ENCODE measurements around the gene TNPO3. TPM values are rescaled to one million over a fixed set of nuclear protein-coding genes. Genes with fewer than 3 reads are reported as not detected.
A peak's percentile ranks its signal among the peaks of the same experiment; 100 is the strongest.

TNPO3 gene
- total and polyA plus RNA-seq, 10 of the 15 experiments (the other 5 are each of a cell fraction or from before 2014, with no cell fraction given): 17.6 to 91.8 (median 65.9) TPM

- TF ChIP-seq SREBF1 (IDR thresholded peaks at IDR 0.05; ENCODE audit: low read length) (no peak), BCLAF1 (IDR thresholded peaks at IDR 0.05) (no peak), ATF3 (IDR thresholded peaks at IDR 0.05; ENCODE audit: borderline replicate concordance, extremely low read depth, low read depth, low read length) (no peak), USF1 (IDR thresholded peaks at IDR 0.05; ENCODE audit: borderline replicate concordance, extremely low read length, insufficient read depth, low read depth, low read length) (peak; percentile 55), PAX5 (IDR thresholded peaks at IDR 0.05; ENCODE audit: borderline replicate concordance, low read depth, low read length) (peak; percentile 69), NR2C2 (IDR thresholded peaks at IDR 0.05; ENCODE audit: borderline replicate concordance, control insufficient read depth, insufficient read length, low read depth) (no peak), E2F8 (IDR thresholded peaks at IDR 0.05; ENCODE audit: low read depth, partially characterized antibody) (no peak), TCF7 (IDR thresholded peaks at IDR 0.05; ENCODE audit: borderline replicate concordance) (no peak), ZNF687 (IDR thresholded peaks at IDR 0.05) (peak; percentile 24; the same call in 1 of the 2 replicates), ZNF217 (IDR thresholded peaks at IDR 0.05) (peak; percentile 18; the same call in 1 of the 2 replicates), JUND (IDR thresholded peaks at IDR 0.05; ENCODE audit: low read depth, low read length) (no peak), SRF (IDR thresholded peaks at IDR 0.05; ENCODE audit: low read depth in 2 of 2, low read length in 2 of 2) (no peak), IKZF1 (conservative IDR thresholded peaks at IDR 0.05) (peak; percentile 72), NFXL1 (IDR thresholded peaks at IDR 0.05; ENCODE audit: borderline replicate concordance) (no peak)
These were observed 115.6 kb downstream of the TNPO3 start (continued) for GRCh38 chr7:128939075-128939860.
